A673 (cell line): Measurements from ENCODE around the gene PLEKHG4.

Experiments
- EZH2 ChIP-seq: fragments of 200-600 bp; sonication (generic); IDR thresholded peaks from 2 replicates; pipeline ENCODE4 v1.6.1; 2017; ENCODE audit warnings: borderline replicate concordance, low read depth, mild to moderate bottlenecking, mixed read lengths, antibody characterized with exemption, low read length; ENCODE audit not compliant: poor library complexity, severe bottlenecking
- TF ChIP-seq, protein P1 (sequence below): fragments of 300-800, 200-600 bp; sonication (generic); conservative IDR thresholded peaks from 2 replicates; pipeline ENCODE4 v1.5.1; 2017; ENCODE audit warnings: low read depth, mild to moderate bottlenecking, antibody characterized with exemption, low read length, moderate library complexity, mixed read lengths

- TF ChIP-seq, protein P1, sequence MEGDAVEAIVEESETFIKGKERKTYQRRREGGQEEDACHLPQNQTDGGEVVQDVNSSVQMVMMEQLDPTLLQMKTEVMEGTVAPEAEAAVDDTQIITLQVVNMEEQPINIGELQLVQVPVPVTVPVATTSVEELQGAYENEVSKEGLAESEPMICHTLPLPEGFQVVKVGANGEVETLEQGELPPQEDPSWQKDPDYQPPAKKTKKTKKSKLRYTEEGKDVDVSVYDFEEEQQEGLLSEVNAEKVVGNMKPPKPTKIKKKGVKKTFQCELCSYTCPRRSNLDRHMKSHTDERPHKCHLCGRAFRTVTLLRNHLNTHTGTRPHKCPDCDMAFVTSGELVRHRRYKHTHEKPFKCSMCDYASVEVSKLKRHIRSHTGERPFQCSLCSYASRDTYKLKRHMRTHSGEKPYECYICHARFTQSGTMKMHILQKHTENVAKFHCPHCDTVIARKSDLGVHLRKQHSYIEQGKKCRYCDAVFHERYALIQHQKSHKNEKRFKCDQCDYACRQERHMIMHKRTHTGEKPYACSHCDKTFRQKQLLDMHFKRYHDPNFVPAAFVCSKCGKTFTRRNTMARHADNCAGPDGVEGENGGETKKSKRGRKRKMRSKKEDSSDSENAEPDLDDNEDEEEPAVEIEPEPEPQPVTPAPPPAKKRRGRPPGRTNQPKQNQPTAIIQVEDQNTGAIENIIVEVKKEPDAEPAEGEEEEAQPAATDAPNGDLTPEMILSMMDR: no peak
- no peak for TF ChIP-seq EZH2
Observed at GRCh38 chr16:67329901-67330300, 50.6 kb downstream of the PLEKHG4 start.
